Measurements from ENCODE around the gene GABRR2. TPM values are rescaled to one million over a fixed set of nuclear protein-coding genes. Genes with fewer than 3 reads are reported as not detected.

GABRR2 gene
- total RNA-seq, 2 experiments from 2014 or later = 0.18 to 0.42 TPM

- DNase-seq (no peak), ATAC-seq (no peak)
- Mint-ChIP-seq H3K27me3 (ENCODE audit: low read depth) (no peaks in the 10 kb centered on the region), H3K9me3 (ENCODE audit: insufficient read depth) (no peaks in the 10 kb centered on the region), H3K36me3 (ENCODE audit: low read depth) (no peaks in the 10 kb centered on the region), H3K27ac (no peak overlapping the region), H3K4me3 (no peak overlapping the region), H3K4me1 (ENCODE audit: low read depth) (no peaks in the 10 kb centered on the region)
- ChIA-PET POLR2A (no interaction called here), CTCF (no interaction called here)
Observed at GRCh38 chr6:89270951-89271721, 44.0 kb downstream of the GABRR2 start.

DNA sequence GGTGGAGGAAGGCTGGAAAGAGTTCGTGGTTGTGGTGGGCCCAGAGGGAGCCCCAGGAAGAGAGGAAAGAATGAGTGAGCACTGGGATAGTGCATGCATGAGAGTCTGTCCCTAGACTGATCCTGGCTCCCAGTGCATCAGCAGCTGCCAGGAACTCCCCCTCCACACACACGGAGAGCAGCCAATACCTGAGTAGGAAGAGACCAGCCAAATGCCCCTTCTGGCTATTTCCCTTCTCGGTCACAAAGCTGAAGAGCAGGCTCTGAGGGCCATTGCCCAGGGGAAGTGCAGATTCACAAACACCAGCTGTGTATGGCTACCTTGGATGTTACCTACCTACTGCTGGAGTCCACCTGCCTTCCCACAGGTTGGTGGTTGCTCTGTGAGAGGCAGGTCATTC is 45.1 kb downstream of the GABRR2 start:
- H3K4me1 Mint-ChIP-seq (ENCODE audit: low read depth) = no peaks in the 10 kb centered on the region
- DNase-seq (no peak), ATAC-seq (no peak)
- ChIA-PET POLR2A (no interaction called here), CTCF (no interaction called here)
- no peak overlapping the region for H3K4me3 Mint-ChIP-seq
- H3K27me3 Mint-ChIP-seq (ENCODE audit: low read depth) = peaks cover 5% of the 10 kb centered on the region
- H3K9me3 Mint-ChIP-seq (ENCODE audit: insufficient read depth) = no peaks in the 10 kb centered on the region
- H3K36me3 Mint-ChIP-seq (ENCODE audit: low read depth) = no peaks in the 10 kb centered on the region
- no peak overlapping the region for H3K27ac Mint-ChIP-seq

DNA sequence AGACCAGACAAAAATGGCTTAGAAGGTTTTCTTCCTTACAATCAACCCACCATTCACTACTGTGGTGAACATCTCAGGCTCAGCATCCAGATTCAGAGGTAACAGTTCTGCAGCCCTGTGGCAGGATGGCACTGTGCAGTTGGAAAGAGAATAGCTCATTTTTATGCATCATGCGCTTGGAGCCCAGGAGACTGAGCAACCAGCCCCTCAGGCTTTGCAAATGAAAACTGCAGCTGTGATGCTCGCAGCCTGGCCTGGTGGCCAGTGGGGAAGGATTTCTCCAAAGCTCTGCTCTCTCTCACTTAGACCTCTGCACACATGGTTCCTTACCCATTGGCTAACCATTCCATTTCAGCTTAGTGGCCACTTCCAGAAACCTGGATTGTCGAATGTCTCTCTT is 45.8 kb downstream of the GABRR2 start:
- peaks cover 6% of the 10 kb centered on the region for H3K27me3 Mint-ChIP-seq (ENCODE audit: low read depth)
- H3K4me1 Mint-ChIP-seq (ENCODE audit: low read depth) = no peaks in the 10 kb centered on the region
- ChIA-PET POLR2A (no interaction called here), CTCF (interaction anchor here (1.0 kb wide), 1 partner anchor 13 kb away, joined by 3 read pairs; no protein-coding TSS in a partner anchor)
- no peak overlapping the region for H3K27ac Mint-ChIP-seq
- DNase-seq (no peak), ATAC-seq (no peak)
- no peaks in the 10 kb centered on the region for H3K9me3 Mint-ChIP-seq (ENCODE audit: insufficient read depth)
- H3K4me3 Mint-ChIP-seq = no peak overlapping the region
- no peaks in the 10 kb centered on the region for H3K36me3 Mint-ChIP-seq (ENCODE audit: low read depth)

GRCh38 chr6:89268776-89269175 is 46.3 kb downstream of the GABRR2 start:
- Mint-ChIP-seq H3K9me3 (ENCODE audit: insufficient read depth) (no peaks in the 10 kb centered on the region), H3K4me3 (no peak overlapping the region), H3K27ac (no peak overlapping the region), H3K4me1 (ENCODE audit: low read depth) (no peaks in the 10 kb centered on the region), H3K36me3 (ENCODE audit: low read depth) (no peaks in the 10 kb centered on the region), H3K27me3 (ENCODE audit: low read depth) (peaks cover 6% of the 10 kb centered on the region)
- ATAC-seq (no peak), DNase-seq (no peak)
- ChIA-PET POLR2A (no interaction called here), CTCF (interaction anchor here (1.0 kb wide), 1 partner anchor 13 kb away, joined by 3 read pairs; no protein-coding TSS in a partner anchor)

- H3K27me3 Mint-ChIP-seq (ENCODE audit: low read depth) = peaks cover 6% of the 10 kb centered on the region
- no peak overlapping the region for H3K27ac Mint-ChIP-seq
- no peak overlapping the region for H3K4me3 Mint-ChIP-seq
- H3K4me1 Mint-ChIP-seq (ENCODE audit: low read depth) = no peaks in the 10 kb centered on the region
- CTCF ChIA-PET = no interaction called here
- no peaks in the 10 kb centered on the region for H3K36me3 Mint-ChIP-seq (ENCODE audit: low read depth)
- DNase-seq = no peak
- H3K9me3 Mint-ChIP-seq (ENCODE audit: insufficient read depth) = no peaks in the 10 kb centered on the region
- ATAC-seq = no peak
- POLR2A ChIA-PET = no interaction called here
Observed at GRCh38 chr6:89267918-89268317, 47.2 kb downstream of the GABRR2 start.

GRCh38 chr6:89264296-89264695 is 50.8 kb downstream of the GABRR2 start:
- Mint-ChIP-seq H3K36me3 (ENCODE audit: low read depth) (no peaks in the 10 kb centered on the region), H3K4me3 (no peak overlapping the region), H3K27me3 (ENCODE audit: low read depth) (peaks cover 6% of the 10 kb centered on the region), H3K4me1 (ENCODE audit: low read depth) (no peaks in the 10 kb centered on the region), H3K27ac (no peak overlapping the region), H3K9me3 (ENCODE audit: insufficient read depth) (no peaks in the 10 kb centered on the region)
- POLR2A ChIA-PET = no interaction called here
- no peak for ATAC-seq
- CTCF ChIA-PET = no interaction called here
- DNase-seq = no peak

DNA sequence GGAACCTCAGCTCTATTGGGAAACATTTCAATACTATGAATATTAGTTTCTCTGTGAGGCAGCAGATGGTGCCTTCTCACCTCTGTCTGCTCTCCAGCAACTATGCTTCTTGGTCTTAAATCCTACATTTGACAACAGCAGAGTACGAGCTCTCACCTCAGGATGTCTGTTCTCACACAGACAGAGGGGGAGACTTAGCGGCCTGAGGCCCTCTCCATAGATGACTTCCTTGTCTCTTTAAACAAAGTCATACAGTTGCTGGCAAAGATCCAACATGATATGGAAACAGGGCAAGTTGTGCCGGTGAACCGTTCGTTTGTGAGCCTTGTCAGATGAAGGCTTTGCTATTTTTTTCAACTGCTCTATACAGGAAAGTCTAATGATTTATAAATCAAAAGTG is 54.3 kb downstream of the GABRR2 start:
- no peaks in the 10 kb centered on the region for H3K4me1 Mint-ChIP-seq (ENCODE audit: low read depth)
- H3K4me3 Mint-ChIP-seq = no peak overlapping the region
- ATAC-seq (no peak), DNase-seq (no peak)
- H3K27me3 Mint-ChIP-seq (ENCODE audit: low read depth) = peaks cover 6% of the 10 kb centered on the region
- H3K36me3 Mint-ChIP-seq (ENCODE audit: low read depth) = no peaks in the 10 kb centered on the region
- CTCF ChIA-PET = interaction anchor here (1.3 kb wide), 1 partner anchor 480 kb away, joined by 3 read pairs; no protein-coding TSS in a partner anchor
- H3K27ac Mint-ChIP-seq = no peak overlapping the region
- POLR2A ChIA-PET = no interaction called here
- H3K9me3 Mint-ChIP-seq (ENCODE audit: insufficient read depth) = no peaks in the 10 kb centered on the region

DNA sequence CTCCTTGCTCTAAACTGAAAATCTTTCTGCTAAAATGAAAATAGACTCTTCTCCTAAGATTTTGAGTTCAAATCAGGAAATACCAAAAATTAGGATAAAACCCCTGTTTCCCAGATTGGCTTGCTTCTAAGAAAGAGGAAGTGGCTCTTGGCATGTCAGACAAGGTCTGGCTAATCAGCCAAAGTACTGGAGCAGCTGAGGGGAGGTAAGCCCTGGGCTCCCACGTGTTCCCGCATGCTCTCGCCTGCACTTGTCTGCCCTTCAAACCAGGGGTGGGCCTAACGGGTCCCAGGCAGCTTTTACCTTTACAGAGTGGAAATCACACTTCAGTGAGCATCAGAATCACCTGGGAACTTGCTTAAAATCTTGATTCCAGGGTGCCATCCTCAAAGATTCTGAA is 54.8 kb downstream of the GABRR2 start:
- no peaks in the 10 kb centered on the region for H3K9me3 Mint-ChIP-seq (ENCODE audit: insufficient read depth)
- ChIA-PET POLR2A (no interaction called here), CTCF (interaction anchor here (1.3 kb wide), 1 partner anchor 480 kb away, joined by 3 read pairs; no protein-coding TSS in a partner anchor)
- no peak overlapping the region for H3K27ac Mint-ChIP-seq
- H3K4me3 Mint-ChIP-seq = no peak overlapping the region
- H3K27me3 Mint-ChIP-seq (ENCODE audit: low read depth) = peaks cover 3% of the 10 kb centered on the region
- H3K36me3 Mint-ChIP-seq (ENCODE audit: low read depth) = no peaks in the 10 kb centered on the region
- DNase-seq (no peak), ATAC-seq (no peak)
- no peaks in the 10 kb centered on the region for H3K4me1 Mint-ChIP-seq (ENCODE audit: low read depth)

- DNase-seq = no peak
- Mint-ChIP-seq H3K4me1 (ENCODE audit: low read depth) (no peaks in the 10 kb centered on the region), H3K27me3 (ENCODE audit: low read depth) (peaks cover 4% of the 10 kb centered on the region), H3K27ac (no peak overlapping the region), H3K9me3 (ENCODE audit: insufficient read depth) (no peaks in the 10 kb centered on the region), H3K36me3 (ENCODE audit: low read depth) (no peaks in the 10 kb centered on the region), H3K4me3 (no peak overlapping the region)
- ChIA-PET CTCF (interaction anchor here (0.6 kb wide), 1 partner anchor 561 kb away, joined by 3 read pairs; no protein-coding TSS in a partner anchor), POLR2A (no interaction called here)
- ATAC-seq = no peak
Observed at GRCh38 chr6:89258912-89259311, 56.2 kb downstream of the GABRR2 start.

- Mint-ChIP-seq H3K27me3 (ENCODE audit: low read depth) (peaks cover 9% of the 10 kb centered on the region), H3K36me3 (ENCODE audit: low read depth) (no peaks in the 10 kb centered on the region), H3K9me3 (ENCODE audit: insufficient read depth) (no peaks in the 10 kb centered on the region), H3K4me3 (no peak overlapping the region), H3K27ac (no peak overlapping the region), H3K4me1 (ENCODE audit: low read depth) (no peaks in the 10 kb centered on the region)
- no peak for DNase-seq
- ChIA-PET POLR2A (no interaction called here), CTCF (no interaction called here)
- ATAC-seq = no peak
Observed at GRCh38 chr6:89257781-89258180, 57.3 kb downstream of the GABRR2 start.

DNA sequence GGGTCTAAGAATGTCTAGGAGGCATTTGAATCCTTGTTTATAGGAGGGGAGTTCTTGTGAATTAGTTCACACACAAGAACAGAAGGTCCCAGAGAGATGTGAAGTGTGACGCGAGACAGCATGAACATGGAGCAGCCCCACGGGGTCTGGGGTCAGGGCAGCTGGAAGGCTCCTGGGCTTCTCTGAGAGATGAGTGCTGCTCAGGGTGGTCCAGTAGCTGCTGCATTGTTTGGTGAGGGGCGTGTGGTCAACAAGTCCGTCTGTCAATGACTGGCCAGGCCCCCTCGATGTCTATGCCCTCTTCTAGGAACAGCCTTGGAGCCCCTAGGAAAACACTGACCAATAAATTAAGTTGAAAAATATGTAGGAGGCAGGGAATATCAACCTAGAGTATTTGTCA is 57.8 kb downstream of the GABRR2 start:
- ChIA-PET CTCF (no interaction called here), POLR2A (no interaction called here)
- H3K4me3 Mint-ChIP-seq = no peak overlapping the region
- H3K36me3 Mint-ChIP-seq (ENCODE audit: low read depth) = no peaks in the 10 kb centered on the region
- H3K4me1 Mint-ChIP-seq (ENCODE audit: low read depth) = no peaks in the 10 kb centered on the region
- ATAC-seq (no peak), DNase-seq (no peak)
- H3K27ac Mint-ChIP-seq = no peak overlapping the region
- H3K9me3 Mint-ChIP-seq (ENCODE audit: insufficient read depth) = no peaks in the 10 kb centered on the region
- H3K27me3 Mint-ChIP-seq (ENCODE audit: low read depth) = peaks cover 9% of the 10 kb centered on the region

- DNase-seq (no peak), ATAC-seq (no peak)
- H3K4me3 Mint-ChIP-seq = no peak overlapping the region
- H3K4me1 Mint-ChIP-seq (ENCODE audit: low read depth) = no peaks in the 10 kb centered on the region
- H3K27me3 Mint-ChIP-seq (ENCODE audit: low read depth) = peaks cover 9% of the 10 kb centered on the region
- CTCF ChIA-PET = no interaction called here
- POLR2A ChIA-PET = no interaction called here
- H3K36me3 Mint-ChIP-seq (ENCODE audit: low read depth) = no peaks in the 10 kb centered on the region
- no peaks in the 10 kb centered on the region for H3K9me3 Mint-ChIP-seq (ENCODE audit: insufficient read depth)
- no peak overlapping the region for H3K27ac Mint-ChIP-seq
Observed at GRCh38 chr6:89255417-89255816, 59.7 kb downstream of the GABRR2 start.

DNA sequence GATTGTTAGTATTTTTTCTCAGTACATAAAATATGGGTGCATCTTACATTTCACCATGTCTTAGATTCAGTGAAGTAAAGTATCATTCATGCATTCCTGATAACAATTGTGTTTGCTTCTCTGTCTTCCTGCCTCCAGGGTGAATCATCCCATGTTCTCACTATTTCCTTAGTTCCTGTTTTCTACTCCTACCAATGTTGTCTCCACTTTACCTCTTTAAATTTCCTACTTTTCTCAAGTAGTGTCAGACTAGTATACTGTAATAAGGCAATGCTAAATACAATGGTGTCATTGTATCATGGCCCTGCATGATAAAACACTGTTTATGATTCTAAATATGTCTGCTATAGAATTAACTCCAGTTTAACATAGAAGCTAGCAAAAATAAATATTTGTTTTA is 60.5 kb downstream of the GABRR2 start:
- H3K27ac Mint-ChIP-seq = no peak overlapping the region
- POLR2A ChIA-PET = no interaction called here
- CTCF ChIA-PET = no interaction called here

More for the DNA sequence above, 60.5 kb downstream of the GABRR2 start:
- ATAC-seq = no peak
- H3K4me3 Mint-ChIP-seq = no peak overlapping the region
- no peak for DNase-seq
- no peaks in the 10 kb centered on the region for H3K4me1 Mint-ChIP-seq (ENCODE audit: low read depth)
- peaks cover 9% of the 10 kb centered on the region for H3K27me3 Mint-ChIP-seq (ENCODE audit: low read depth)
- no peaks in the 10 kb centered on the region for H3K36me3 Mint-ChIP-seq (ENCODE audit: low read depth)
- H3K9me3 Mint-ChIP-seq (ENCODE audit: insufficient read depth) = no peaks in the 10 kb centered on the region

Data from activated CD8-positive, alpha-beta T cell treated with anti-CD3 and anti-CD28 coated beads, Interleukin-2, amount 10 ng/mL, durations not matched to agents 7 days and 5 days (primary cell).